ENCODE data around the gene SERBP1. TPM values are rescaled to one million over a fixed set of nuclear protein-coding genes. Genes with fewer than 3 reads are reported as not detected.

SERBP1 gene
- 270 and 443 TPM in 2 replicates for total RNA-seq (2014; rRNA removed; shearing (Covaris generic))
- total RNA-seq (2022) = 369 and 410 TPM in 2 replicates
- percentile 99 among the genes with signal in this experiment for Bru-seq, nascent RNA
- percentile 99 among the genes with signal in this experiment for BruChase-seq, experiment 1, labeled RNA remaining after a 6-hour chase
- BruChase-seq, experiment 2, labeled RNA remaining after a 2-hour chase = percentile 99 among the genes with signal in this experiment
- long read RNA-seq, full-length matches to known transcripts = 755 of 837 reads
- long read RNA-seq, partial matches to known transcripts = 44 of 837 reads
- long read RNA-seq, other reads (novel, unspliced or antisense) = 38 of 837 reads

GRCh38 chr1:67430358-67431155 is at the start of gene SERBP1:
SERBP1 (minus strand) TSS chr1:67430402; CDS start chr1:67430300, 102 bp downstream.
- intact Hi-C loops (cut with micrococcal nuclease; ENCODE audit: unreplicated experiment) = loop anchor here (2.0 to 10.0 kb wide), 9 partner anchors 70 to 1156 kb away; partner anchors contain the start of genes GADD45A and SLC35D1
- ChIA-PET CTCF (ENCODE audit: unreplicated experiment) (no interaction called here), POLR2A (interaction anchor here (0.7 to 3.6 kb wide), 9 partner anchors 9 to 1048 kb away, joined by 3 to 20 read pairs (median 5); no protein-coding TSS in a partner anchor)
- TF ChIP-seq EZH2phosphoT487 (IDR thresholded peaks at IDR 0.05; ENCODE audit: borderline replicate concordance, low read depth, low read length) (no peak), CTCF (conservative IDR thresholded peaks at IDR 0.05; ENCODE audit: low read length) (no peak; the same call in 1 of the 2 replicates)
- Histone ChIP-seq H3K9me2 (ENCODE audit: insufficient read depth, low read length) (no peaks in the 10 kb centered on the region), H3K79me2 (ENCODE audit: insufficient read depth, low read depth, low read length) (peaks cover 68% of the 10 kb centered on the region), H3K4me2 (ENCODE audit: low read length) (peak within 1 kb of the TSS; percentile 92), H2AFZ (ENCODE audit: low read length) (peak within 1 kb of the TSS; percentile 95), H3K4me1 (ENCODE audit: insufficient read depth, low read length, poor library complexity, severe bottlenecking) (peaks cover 38% of the 10 kb centered on the region), H4K20me1 (ENCODE audit: insufficient read depth, low read length) (peaks cover 37% of the 10 kb centered on the region), H3K36me3 (ENCODE audit: insufficient read depth, low read length) (peaks cover 44% of the 10 kb centered on the region), H3K27ac (ENCODE audit: low read depth, low read length, poor library complexity, severe bottlenecking) (peak within 1 kb of the TSS; percentile 96), H3K9me3 (ENCODE audit: low read length) (no peaks in the 10 kb centered on the region), H3K4me3 (ENCODE audit: low read depth, low read length, poor library complexity, severe bottlenecking) (peak within 1 kb of the TSS; percentile 99)
- BruUV-seq (replicated peaks) = no TSS peak
- peak; percentile 99 for DNase-seq (ENCODE audit: low spot score)

GRCh38 chr1:67479146-67479891 is 49.1 kb upstream of the SERBP1 start:
- POLR2A ChIA-PET = interaction anchor here (0.6 to 1.1 kb wide), 2 partner anchors 19 to 21 kb away, joined by 3 read pairs; no protein-coding TSS in a partner anchor
- TF ChIP-seq CTCF (conservative IDR thresholded peaks at IDR 0.05; ENCODE audit: low read length) (no peak), EZH2phosphoT487 (IDR thresholded peaks at IDR 0.05; ENCODE audit: borderline replicate concordance, low read depth, low read length) (no peak)
- H2AFZ ChIP-seq (ENCODE audit: low read length) = no peak overlapping the region

More at GRCh38 chr1:67479146-67479891, 49.1 kb upstream of the SERBP1 start:
- no peaks in the 10 kb centered on the region for H3K9me3 ChIP-seq (ENCODE audit: low read length)
- no peaks in the 10 kb centered on the region for H3K9me2 ChIP-seq (ENCODE audit: insufficient read depth, low read length)
- intact Hi-C loops (cut with micrococcal nuclease; ENCODE audit: unreplicated experiment) = no loop called here
- CTCF ChIA-PET (ENCODE audit: unreplicated experiment) = no interaction called here
- no peak overlapping the region for H3K27ac ChIP-seq (ENCODE audit: low read depth, low read length, poor library complexity, severe bottlenecking)
- H3K79me2 ChIP-seq (ENCODE audit: insufficient read depth, low read depth, low read length) = no peaks in the 10 kb centered on the region
- BruUV-seq (replicated peaks) = no TSS peak
- no peaks in the 10 kb centered on the region for H4K20me1 ChIP-seq (ENCODE audit: insufficient read depth, low read length)
- H3K4me1 ChIP-seq (ENCODE audit: insufficient read depth, low read length, poor library complexity, severe bottlenecking) = no peaks in the 10 kb centered on the region
- no peak overlapping the region for H3K4me3 ChIP-seq (ENCODE audit: low read depth, low read length, poor library complexity, severe bottlenecking)
- no peaks in the 10 kb centered on the region for H3K36me3 ChIP-seq (ENCODE audit: insufficient read depth, low read length)
- no peak overlapping the region for H3K4me2 ChIP-seq (ENCODE audit: low read length)
- no peak for DNase-seq (ENCODE audit: low spot score)
